COR-L47 (cell line): ENCODE data around the gene USP11.

Experiments
- DNase-seq: peaks from one replicate; lab custom pipeline; 2025; lab: John Stamatoyannopoulos, UW

Gene USP11

GRCh38 chrX:47224896-47225290 is 7.9 kb upstream of the USP11 start:
- no peak for DNase-seq

GRCh38 chrX:47226071-47226470 is 6.7 kb upstream of the USP11 start:
- no peak for DNase-seq

- DNase-seq: no peak
Observed at GRCh38 chrX:47226531-47227333, 6.1 kb upstream of the USP11 start.

- DNase-seq: no peak
Observed at GRCh38 chrX:47227334-47227583, 5.5 kb upstream of the USP11 start.

GRCh38 chrX:47228550-47229270 is 4.1 kb upstream of the USP11 start:
- DNase-seq: no peak

- no peak for DNase-seq
Observed at GRCh38 chrX:47229427-47229826, 3.4 kb upstream of the USP11 start.

- DNase-seq: no peak
Observed at GRCh38 chrX:47230136-47230868, 2.5 kb upstream of the USP11 start.

GRCh38 chrX:47231167-47231566 is 1.6 kb upstream of the USP11 start:
- DNase-seq: no peak

- DNase-seq: no peak
Observed at GRCh38 chrX:47232197-47232802, 509 bp upstream of the USP11 start.

GRCh38 chrX:47233333-47234113 is 714 bp downstream of the USP11 start:
- DNase-seq: peak; percentile 93

- DNase-seq: no peak
Observed at GRCh38 chrX:47234583-47234982, 1.8 kb downstream of the USP11 start.

GRCh38 chrX:47235691-47236103 is 2.9 kb downstream of the USP11 start:
- DNase-seq: no peak

- DNase-seq: no peak
Observed at GRCh38 chrX:47239199-47239598, 6.4 kb downstream of the USP11 start.

GRCh38 chrX:47239898-47240545 is 7.2 kb downstream of the USP11 start:
- no peak for DNase-seq

GRCh38 chrX:47240619-47241018 is 7.8 kb downstream of the USP11 start:
- no peak for DNase-seq

- DNase-seq: no peak
Observed at GRCh38 chrX:47241201-47242011, 8.6 kb downstream of the USP11 start.

- DNase-seq: no peak
Observed at GRCh38 chrX:47242321-47242720, 9.5 kb downstream of the USP11 start.

- DNase-seq: no peak
Observed at GRCh38 chrX:47243351-47243750, 10.5 kb downstream of the USP11 start.

GRCh38 chrX:47244676-47245075 is 11.9 kb downstream of the USP11 start:
- DNase-seq: no peak

- DNase-seq: no peak
Observed at GRCh38 chrX:47245156-47245555, 12.3 kb downstream of the USP11 start.
